NCI-H1105 treated with DMSO at 0.1 percent for 48 hours (cell line): Measurements from ENCODE around the gene SRP54.
"Not testable (repeated sequence)": the region's sequence is repeated elsewhere in the genome, so short reads cannot be mapped to it uniquely, and the experiment has no call there.

Source experiments
- DNase-seq: peaks from one replicate; lab custom pipeline; 2025; lab: John Stamatoyannopoulos, UW

The SRP54 gene

GRCh38 chr14:35046751-35047536 lies 64.2 kb downstream of the SRP54 start:
- peak; percentile 66 for DNase-seq

- DNase-seq = no peak
Observed at GRCh38 chr14:35047976-35048513, 65.3 kb downstream of the SRP54 start.

GRCh38 chr14:35050652-35051051 lies 67.9 kb downstream of the SRP54 start:
- no peak for DNase-seq

GRCh38 chr14:35051796-35052195 lies 69.0 kb downstream of the SRP54 start:
- DNase-seq = no peak

- no peak for DNase-seq
Observed at GRCh38 chr14:35052637-35053036, 69.8 kb downstream of the SRP54 start.

- DNase-seq = not testable (repeated sequence)
Observed at GRCh38 chr14:35061113-35061791, 78.5 kb downstream of the SRP54 start.

- not testable (repeated sequence) for DNase-seq
Observed at GRCh38 chr14:35065731-35066130, 82.9 kb downstream of the SRP54 start.

- DNase-seq = no peak
Observed at GRCh38 chr14:35068238-35069012, 85.6 kb downstream of the SRP54 start.

- no peak for DNase-seq
Observed at GRCh38 chr14:35072226-35072625, 89.4 kb downstream of the SRP54 start.

- DNase-seq = no peak
Observed at GRCh38 chr14:35073486-35073885, 90.7 kb downstream of the SRP54 start.

GRCh38 chr14:35078082-35078481 lies 95.3 kb downstream of the SRP54 start:
- DNase-seq = no peak
